Measurements from ENCODE around the gene SHROOM3. TPM values are rescaled to one million over a fixed set of nuclear protein-coding genes. Genes with fewer than 3 reads are reported as not detected.

The SHROOM3 gene
- total and polyA plus RNA-seq, 2 donors (not counting 3 experiments of a cell fraction or from before 2014, with no cell fraction given) = 2.7 to 6.7 TPM

DNA sequence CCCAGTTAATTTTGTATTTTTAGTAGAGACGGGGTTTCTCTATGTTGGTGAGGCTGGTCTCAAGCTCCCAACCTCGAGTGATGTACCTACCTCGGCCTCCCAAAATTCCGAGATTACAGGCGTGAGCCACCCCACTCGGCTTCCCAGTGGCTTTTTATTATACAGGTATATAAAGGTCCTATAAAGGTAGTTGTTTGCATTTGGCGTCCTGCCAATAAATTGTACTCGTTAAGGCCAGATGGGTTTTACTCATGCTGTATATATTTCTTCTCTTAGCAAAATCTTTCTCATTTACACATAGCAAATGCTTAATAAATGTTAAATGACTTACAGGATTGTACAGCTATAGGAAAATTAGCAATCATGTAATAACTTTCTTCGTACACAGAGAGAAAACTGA lies 6.9 kb downstream of the SHROOM3 start:
- H3K27me3 ChIP-seq (ENCODE audit: control insufficient read depth in 2 of 2, insufficient read depth in 2 of 2, low read length in 2 of 2) = peaks cover 43 to 52% of the 10 kb centered on the region in 2 experiments
- no peak for DNase-seq (ENCODE audit: low read depth, low spot score)
- no peaks in the 10 kb centered on the region for H3K9me1 ChIP-seq (replicated peaks; ENCODE audit: control insufficient read depth, extremely low read depth, insufficient read depth, low read length)
- H3K79me2 ChIP-seq (ENCODE audit: control insufficient read depth, insufficient read depth, low read length) = no peaks in the 10 kb centered on the region
- intact Hi-C loops (cut with micrococcal nuclease) = no loop called here
- no peaks in the 10 kb centered on the region for H3K36me3 ChIP-seq (ENCODE audit: control insufficient read depth in 2 of 2, extremely low read depth in 1 of 2, insufficient read depth in 2 of 2, low read length in 2 of 2)
- no peak overlapping the region for H3K27ac ChIP-seq (ENCODE audit: insufficient read depth, low read depth, low read length)
- FAIRE-seq = no peak
- BruUV-seq (replicated peaks) = no TSS peak
- H3K4me2 ChIP-seq (ENCODE audit: insufficient read depth, low read length) = no peak overlapping the region
- CTCF ChIA-PET = interaction anchor here (1.5 kb wide), 1 partner anchor 11 kb away, joined by 9 read pairs; no protein-coding TSS in a partner anchor
- H2AFZ ChIP-seq (ENCODE audit: low read depth, low read length) = no peak overlapping the region
- no peaks in the 10 kb centered on the region for H3K4me1 ChIP-seq (ENCODE audit: control insufficient read depth, extremely low read depth, insufficient read depth, low read length)
- H3K9ac ChIP-seq (replicated peaks; ENCODE audit: extremely low read depth, insufficient read depth, low read length) = no peak overlapping the region
- POLR2A ChIA-PET = interaction anchor here (0.7 kb wide), 1 partner anchor 229 kb away, joined by 8 read pairs; no protein-coding TSS in a partner anchor
- H4K20me1 ChIP-seq (replicated peaks; ENCODE audit: control insufficient read depth, extremely low read depth, insufficient read depth, low read length) = no peaks in the 10 kb centered on the region
- dilution Hi-C loops (cut with MboI; ENCODE audit: extremely low pct_ligation_motif_present, low sequenced_read_pairs) = no loop called here
- no peaks in the 10 kb centered on the region for H3K9me3 ChIP-seq (replicated peaks; ENCODE audit: control insufficient read depth, insufficient read depth, low read length)
- no peak overlapping the region for H3K4me3 ChIP-seq (replicated peaks in 1 of 3; ENCODE audit: insufficient read depth in 1 of 3, low read depth in 1 of 3, low read length in 3 of 3)
- no peak for TF ChIP-seq JUN (IDR thresholded peaks at IDR 0.05; ENCODE audit: borderline replicate concordance, insufficient read depth, insufficient read length, low read depth)
- no peak for TF ChIP-seq MYC (IDR thresholded peaks at IDR 0.05; ENCODE audit: low read depth, low read length)
- TF ChIP-seq EZH2 (IDR thresholded peaks at IDR 0.05; ENCODE audit: borderline replicate concordance, low read depth, low read length, severe bottlenecking) = no peak
- no peak for TF ChIP-seq MAX (IDR thresholded peaks at IDR 0.05; ENCODE audit: insufficient read depth, insufficient read length)
- no peak for TF ChIP-seq POLR2AphosphoS5 (IDR thresholded peaks at IDR 0.05; ENCODE audit: insufficient read depth, low read depth, low read length)
- TF ChIP-seq POLR2A (IDR thresholded peaks at IDR 0.05; ENCODE audit: low read depth, low read length) = no peak
- TF ChIP-seq GATA2 (IDR thresholded peaks at IDR 0.05; ENCODE audit: insufficient read depth, insufficient read length, low read depth, low read length) = no peak
- no peak for TF ChIP-seq FOS (IDR thresholded peaks at IDR 0.05; ENCODE audit: borderline replicate concordance, insufficient read depth, low read length)
- TF ChIP-seq CTCF (IDR thresholded peaks at IDR 0.05; ENCODE audit: extremely low read depth in 1 of 2, insufficient read depth in 1 of 2, low read depth in 1 of 2, low read length in 2 of 2) = no peak

Measured in endothelial cell of umbilical vein (primary cell).